B cell (primary cell): Measurements from ENCODE around the gene FASTK.

ENCODE experiments used
- EZH2 ChIP-seq: IDR thresholded peaks from 2 replicates; pipeline ENCODE4 v1.6.1; 2012; ENCODE audit warnings: borderline replicate concordance, low read depth, mild to moderate bottlenecking, moderate library complexity, low read length; ENCODE audit not compliant: insufficient read depth, poor library complexity, severe bottlenecking
- TF ChIP-seq, protein P1 (sequence below): fragments of 200-600 bp; IDR thresholded peaks from one replicate; pipeline ENCODE4 v1.8.0; 2022; ENCODE audit warnings: antibody characterized with exemption, mild to moderate bottlenecking

DNA sequence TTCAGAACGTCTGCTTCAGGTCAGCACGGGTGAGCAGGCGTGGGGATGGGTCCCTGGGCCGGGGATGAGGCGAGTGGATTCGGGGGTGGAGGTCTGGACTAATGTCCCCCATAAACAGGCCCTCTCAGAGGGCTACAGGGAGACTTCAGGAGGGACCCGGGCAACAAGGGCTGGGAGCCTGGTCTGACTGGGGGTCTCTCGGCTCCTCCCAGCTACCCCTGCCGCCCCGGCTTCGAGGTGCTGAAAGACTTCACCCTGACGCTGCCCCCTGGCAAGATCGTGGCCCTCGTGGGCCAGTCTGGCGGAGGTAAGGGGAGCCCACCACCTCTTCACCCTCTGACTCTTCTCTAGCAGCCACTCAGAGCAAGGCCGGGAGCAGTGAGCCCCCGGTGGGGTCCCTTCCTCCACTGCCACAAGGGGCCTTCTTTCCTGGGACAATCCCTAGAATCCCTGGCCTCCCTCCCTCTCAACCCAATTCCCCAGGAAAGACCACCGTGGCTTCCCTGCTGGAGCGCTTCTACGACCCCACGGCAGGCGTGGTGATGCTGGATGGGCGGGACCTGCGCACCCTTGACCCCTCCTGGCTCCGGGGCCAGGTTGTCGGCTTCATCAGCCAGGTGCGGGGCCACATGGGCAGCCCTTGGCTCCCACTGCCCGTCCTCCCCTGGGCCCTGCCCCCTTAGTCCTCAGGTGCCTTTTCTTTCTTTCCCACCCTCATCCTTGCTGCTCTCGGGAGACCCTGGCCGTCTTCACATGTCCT is 39.8 kb downstream of the FASTK start:
- TF ChIP-seq, protein P1, sequence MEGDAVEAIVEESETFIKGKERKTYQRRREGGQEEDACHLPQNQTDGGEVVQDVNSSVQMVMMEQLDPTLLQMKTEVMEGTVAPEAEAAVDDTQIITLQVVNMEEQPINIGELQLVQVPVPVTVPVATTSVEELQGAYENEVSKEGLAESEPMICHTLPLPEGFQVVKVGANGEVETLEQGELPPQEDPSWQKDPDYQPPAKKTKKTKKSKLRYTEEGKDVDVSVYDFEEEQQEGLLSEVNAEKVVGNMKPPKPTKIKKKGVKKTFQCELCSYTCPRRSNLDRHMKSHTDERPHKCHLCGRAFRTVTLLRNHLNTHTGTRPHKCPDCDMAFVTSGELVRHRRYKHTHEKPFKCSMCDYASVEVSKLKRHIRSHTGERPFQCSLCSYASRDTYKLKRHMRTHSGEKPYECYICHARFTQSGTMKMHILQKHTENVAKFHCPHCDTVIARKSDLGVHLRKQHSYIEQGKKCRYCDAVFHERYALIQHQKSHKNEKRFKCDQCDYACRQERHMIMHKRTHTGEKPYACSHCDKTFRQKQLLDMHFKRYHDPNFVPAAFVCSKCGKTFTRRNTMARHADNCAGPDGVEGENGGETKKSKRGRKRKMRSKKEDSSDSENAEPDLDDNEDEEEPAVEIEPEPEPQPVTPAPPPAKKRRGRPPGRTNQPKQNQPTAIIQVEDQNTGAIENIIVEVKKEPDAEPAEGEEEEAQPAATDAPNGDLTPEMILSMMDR, result no peak
- TF ChIP-seq EZH2, result no peak
